ENCODE results near the gene FLRT3. TPM values are rescaled to one million over a fixed set of nuclear protein-coding genes. Genes with fewer than 3 reads are reported as not detected.

FLRT3 gene
- total and polyA plus RNA-seq, 9 of the 15 experiments (the other 6 are each of a cell fraction or from before 2014, with no cell fraction given) = 0.04 TPM; not detected in 8

GRCh38 chr20:14342918-14343317 lies 5.5 kb upstream of the FLRT3 start:
- Histone ChIP-seq H3K4me1 (replicated peaks in 1 of 2; ENCODE audit: control insufficient read depth in 2 of 2, insufficient read depth in 2 of 2, low read length in 2 of 2) (no peaks in the 10 kb centered on the region), H4K20me1 (replicated peaks; ENCODE audit: control insufficient read depth, insufficient read depth, low read length) (no peaks in the 10 kb centered on the region), H2AFZ (ENCODE audit: low read depth, low read length) (no peak overlapping the region), H3K9me1 (ENCODE audit: control insufficient read depth, insufficient read depth, low read length) (no peaks in the 10 kb centered on the region), H3K27me3 (ENCODE audit: control insufficient read depth in 2 of 2, insufficient read depth in 2 of 2, low read length in 2 of 2) (no peaks in the 10 kb centered on the region), H3K36me3 (ENCODE audit: control insufficient read depth, insufficient read depth, low read length) (no peaks in the 10 kb centered on the region), H3K9ac (ENCODE audit: insufficient read depth in 1 of 2, low read depth in 2 of 2, low read length in 2 of 2) (no peak overlapping the region), H3K27ac (ENCODE audit: extremely low read depth, low read depth, low read length) (no peak overlapping the region), H3K9me3 (replicated peaks; ENCODE audit: control insufficient read depth, insufficient read depth, low read depth, low read length) (no peaks in the 10 kb centered on the region), H3K79me2 (ENCODE audit: control insufficient read depth, insufficient read depth, low read length) (no peaks in the 10 kb centered on the region), H3K4me3 (no peak overlapping the region), H3K4me2 (ENCODE audit: insufficient read depth, low read length) (no peak overlapping the region)
- no peak for FAIRE-seq
- no peak for ATAC-seq
- BruUV-seq (replicated peaks) = no TSS peak
- in situ Hi-C loops (cut with MboI) (no loop called here), intact Hi-C loops (cut with micrococcal nuclease) (no loop called here)
- ChIA-PET CTCF (ENCODE audit: low intra/inter-chr PET ratio) (no interaction called here), POLR2A (no interaction called here)
- TF ChIP-seq RBM22 (IDR thresholded peaks at IDR 0.05; ENCODE audit: low read depth, low read length, poor library complexity, severe bottlenecking) (no peak), L3MBTL2 (IDR thresholded peaks at IDR 0.05) (no peak), ZNF12 (CRISPR knock-in tag; IDR thresholded peaks at IDR 0.05) (no peak), CBFA2T2 (conservative IDR thresholded peaks at IDR 0.05) (no peak), ZNF217 (CRISPR knock-in tag; IDR thresholded peaks at IDR 0.05) (no peak), HDAC1 (IDR thresholded peaks at IDR 0.05) (no peak), ZBTB8A (IDR thresholded peaks at IDR 0.05; ENCODE audit: partially characterized antibody) (no peak), ZNF518B (CRISPR knock-in tag; IDR thresholded peaks at IDR 0.05) (no peak), RNF219 (CRISPR knock-in tag; IDR thresholded peaks at IDR 0.05) (no peak), TSC22D4 (tag; IDR thresholded peaks at IDR 0.05) (no peak), HLTF (IDR thresholded peaks at IDR 0.05) (no peak), HNRNPUL1 (IDR thresholded peaks at IDR 0.05; ENCODE audit: low read length) (no peak), KDM4B (IDR thresholded peaks at IDR 0.05; ENCODE audit: borderline replicate concordance in 2 of 2, low read depth in 1 of 2) (no peak)
- TF ChIP-seq, protein P1, sequence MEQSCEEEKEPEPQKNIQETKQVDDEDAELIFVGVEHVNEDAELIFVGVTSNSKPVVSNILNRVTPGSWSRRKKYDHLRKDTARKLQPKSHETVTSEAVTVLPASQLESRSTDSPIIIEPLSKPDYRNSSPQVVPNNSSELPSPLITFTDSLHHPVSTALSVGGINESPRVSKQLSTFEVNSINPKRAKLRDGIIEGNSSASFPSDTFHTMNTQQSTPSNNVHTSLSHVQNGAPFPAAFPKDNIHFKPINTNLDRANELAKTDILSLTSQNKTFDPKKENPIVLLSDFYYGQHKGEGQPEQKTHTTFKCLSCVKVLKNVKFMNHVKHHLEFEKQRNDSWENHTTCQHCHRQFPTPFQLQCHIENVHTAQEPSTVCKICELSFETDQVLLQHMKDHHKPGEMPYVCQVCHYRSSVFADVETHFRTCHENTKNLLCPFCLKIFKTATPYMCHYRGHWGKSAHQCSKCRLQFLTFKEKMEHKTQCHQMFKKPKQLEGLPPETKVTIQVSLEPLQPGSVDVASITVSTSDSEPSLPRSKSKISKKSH (CRISPR knock-in tag; IDR thresholded peaks at IDR 0.05) = no peak
- WGBS (ENCODE audit: insufficient coverage, low coverage, missing lambda C conversion rate) = 0% methylated on average over 1 of the region's 1 CpG
- no peak for DNase-seq (ENCODE audit: extremely low read depth in 1 of 4, low spot score in 3 of 4)
